Neutrophil (primary cell): ENCODE data around the gene MBOAT1.

Experiments
- H3K27ac ChIP-seq: fragments of 200-600 bp; sonication (generic); 2 replicates; pipeline ENCODE4 v1.5.1; 2016; ENCODE audit warnings: mild to moderate bottlenecking, moderate library complexity
- H3K27me3 ChIP-seq: fragments of 200-600 bp; sonication (generic); 2 replicates; pipeline ENCODE4 v1.6.0; 2016; ENCODE audit warnings: mild to moderate bottlenecking
- H3K36me3 ChIP-seq: fragments of 200-600 bp; sonication (generic); 2 replicates; pipeline ENCODE4 v1.5.1; 2017
- H3K4me1 ChIP-seq, 2 experiments: fragments of 200-600 bp in 1 of 2; sonication (generic) in 1 of 2; 1 replicate in 1 of 2; 2 replicates in 1 of 2; pipeline versions ENCODE4 v1.5.1 to v1.6.1; 2013 to 2016; ENCODE audit warnings: low read depth in 1 of 2, low read length in 1 of 2, mild to moderate bottlenecking in 1 of 2, moderate library complexity in 1 of 2; ENCODE audit not compliant: control insufficient read depth in 1 of 2, insufficient read depth in 1 of 2
- H3K4me3 ChIP-seq, 2 experiments: fragments of 200-600 bp in 1 of 2; sonication (generic) in 1 of 2; 1 replicate in 1 of 2; 2 replicates in 1 of 2; pipeline ENCODE4 v1.5.1; 2013 to 2016; ENCODE audit warnings: low read depth in 1 of 2, low read length in 1 of 2, mild to moderate bottlenecking in 1 of 2, moderate library complexity in 1 of 2
- H3K9me3 ChIP-seq: fragments of 200-600 bp; sonication (generic); 2 replicates; pipeline ENCODE4 v1.5.1; 2016
- TF ChIP-seq, protein P1 (sequence below): fragments of 200-600 bp; sonication (generic); IDR thresholded peaks from 2 replicates; pipeline ENCODE4 v1.5.1; 2016; ENCODE audit warnings: antibody characterized with exemption

The MBOAT1 gene

GRCh38 chr6:20236909-20237600 is 24.8 kb upstream of the MBOAT1 start:
- Histone ChIP-seq H3K4me3 (no peak overlapping the region), H3K9me3 (no peaks in the 10 kb centered on the region), H3K4me1 (no peaks in the 10 kb centered on the region), H3K27me3 (no peaks in the 10 kb centered on the region), H3K27ac (no peak overlapping the region), H3K36me3 (no peaks in the 10 kb centered on the region)
- TF ChIP-seq, protein P1, sequence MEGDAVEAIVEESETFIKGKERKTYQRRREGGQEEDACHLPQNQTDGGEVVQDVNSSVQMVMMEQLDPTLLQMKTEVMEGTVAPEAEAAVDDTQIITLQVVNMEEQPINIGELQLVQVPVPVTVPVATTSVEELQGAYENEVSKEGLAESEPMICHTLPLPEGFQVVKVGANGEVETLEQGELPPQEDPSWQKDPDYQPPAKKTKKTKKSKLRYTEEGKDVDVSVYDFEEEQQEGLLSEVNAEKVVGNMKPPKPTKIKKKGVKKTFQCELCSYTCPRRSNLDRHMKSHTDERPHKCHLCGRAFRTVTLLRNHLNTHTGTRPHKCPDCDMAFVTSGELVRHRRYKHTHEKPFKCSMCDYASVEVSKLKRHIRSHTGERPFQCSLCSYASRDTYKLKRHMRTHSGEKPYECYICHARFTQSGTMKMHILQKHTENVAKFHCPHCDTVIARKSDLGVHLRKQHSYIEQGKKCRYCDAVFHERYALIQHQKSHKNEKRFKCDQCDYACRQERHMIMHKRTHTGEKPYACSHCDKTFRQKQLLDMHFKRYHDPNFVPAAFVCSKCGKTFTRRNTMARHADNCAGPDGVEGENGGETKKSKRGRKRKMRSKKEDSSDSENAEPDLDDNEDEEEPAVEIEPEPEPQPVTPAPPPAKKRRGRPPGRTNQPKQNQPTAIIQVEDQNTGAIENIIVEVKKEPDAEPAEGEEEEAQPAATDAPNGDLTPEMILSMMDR = no peak

GRCh38 chr6:20236344-20236743 is 24.1 kb upstream of the MBOAT1 start:
- Histone ChIP-seq H3K27ac (no peak overlapping the region), H3K27me3 (no peaks in the 10 kb centered on the region)

DNA sequence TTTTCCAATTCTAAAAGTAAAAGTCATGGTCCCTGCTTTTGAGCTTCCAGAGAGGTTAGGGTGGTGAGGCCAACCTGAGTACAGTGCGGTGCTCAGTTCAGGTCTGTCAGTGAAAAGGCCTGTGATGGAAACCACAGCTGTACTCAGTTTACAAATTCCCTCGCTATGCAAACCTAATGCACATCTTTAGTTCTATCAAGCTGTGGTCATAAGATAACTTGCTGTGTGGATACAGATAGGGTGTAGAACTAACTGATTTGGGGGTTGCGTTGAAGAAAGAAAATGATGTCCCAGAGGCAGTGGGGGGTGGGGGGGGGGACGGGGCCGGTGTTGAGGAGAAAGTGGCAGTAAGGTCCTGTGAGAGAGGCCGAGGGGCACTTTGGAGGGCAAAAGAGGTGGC is 22.8 kb upstream of the MBOAT1 start:
- Histone ChIP-seq H3K36me3 (no peaks in the 10 kb centered on the region), H3K27me3 (no peaks in the 10 kb centered on the region), H3K9me3 (no peaks in the 10 kb centered on the region), H3K27ac (no peak overlapping the region), H3K4me3 (no peak overlapping the region), H3K4me1 (no peaks in the 10 kb centered on the region)
- TF ChIP-seq, protein P1 = no peak

More at GRCh38 chr6:20236344-20236743, 24.1 kb upstream of the MBOAT1 start:
- no peak overlapping the region for H3K4me3 ChIP-seq
- no peaks in the 10 kb centered on the region for H3K9me3 ChIP-seq
- TF ChIP-seq, protein P1 = no peak
- no peaks in the 10 kb centered on the region for H3K4me1 ChIP-seq
- H3K36me3 ChIP-seq = no peaks in the 10 kb centered on the region

- H3K9me3 ChIP-seq = no peaks in the 10 kb centered on the region
- no peaks in the 10 kb centered on the region for H3K36me3 ChIP-seq
- H3K27ac ChIP-seq = no peak overlapping the region
- H3K27me3 ChIP-seq = no peaks in the 10 kb centered on the region
- no peaks in the 10 kb centered on the region for H3K4me1 ChIP-seq
- no peak overlapping the region for H3K4me3 ChIP-seq
- TF ChIP-seq, protein P1 = no peak
Observed at GRCh38 chr6:20234136-20234535, 21.9 kb upstream of the MBOAT1 start.

DNA sequence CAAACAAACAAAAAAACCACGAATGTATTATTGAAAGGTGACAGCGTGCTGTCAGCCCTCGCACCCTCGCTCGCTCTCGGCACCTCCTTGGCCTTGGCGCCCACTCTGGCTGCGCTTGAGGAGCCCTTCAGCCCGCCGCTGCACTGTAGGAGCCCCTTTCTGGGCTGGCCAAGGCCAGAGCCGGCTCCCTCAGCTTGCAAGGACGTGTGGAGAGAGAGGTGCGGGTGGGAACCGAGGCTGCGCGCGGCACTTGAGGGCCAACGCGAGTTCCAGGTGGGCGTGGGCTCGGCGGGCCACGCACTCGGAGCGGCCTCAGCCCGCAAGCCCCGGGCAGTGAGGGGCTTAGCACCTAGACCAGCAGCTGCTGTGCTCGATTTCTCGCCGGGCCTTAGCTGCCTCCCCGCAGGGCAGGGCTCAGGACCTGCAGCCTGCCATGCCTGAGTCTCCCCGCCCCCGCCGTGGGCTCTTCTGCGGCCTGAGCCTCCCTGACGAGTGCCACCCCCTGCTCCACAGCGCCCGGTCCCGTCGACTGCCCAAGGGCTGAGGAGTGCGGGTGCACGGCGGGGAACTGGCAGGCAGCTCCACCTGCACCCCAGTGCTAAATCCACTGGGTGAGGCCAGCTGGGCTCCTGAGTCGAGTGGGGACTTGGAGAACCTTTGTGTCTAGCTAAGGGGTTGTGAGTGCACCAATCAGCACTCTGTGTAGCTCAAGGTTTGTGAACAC is 20.9 kb upstream of the MBOAT1 start:
- no peaks in the 10 kb centered on the region for H3K9me3 ChIP-seq
- no peaks in the 10 kb centered on the region for H3K27me3 ChIP-seq
- H3K36me3 ChIP-seq = no peaks in the 10 kb centered on the region
- H3K4me3 ChIP-seq = no peak overlapping the region
- H3K4me1 ChIP-seq = no peaks in the 10 kb centered on the region
- no peak overlapping the region for H3K27ac ChIP-seq
- TF ChIP-seq, protein P1 = no peak
